Spleen (tissue), 7 donors: ENCODE data around the gene PTBP3.

ENCODE experiments used
- CTCF ChIP-seq, 11 experiments: fragments of 200-600 bp in 7 of 11; fragments of 450-650 bp in 4 of 11; sonication (generic) in 4 of 11; IDR thresholded peaks in 8 of 11; conservative IDR thresholded peaks in 3 of 11; 1 replicate in 7 of 11; 2 replicates in 4 of 11; pipeline versions ENCODE4 v1.4.0 to v1.8.0; 2016 to 2021; ENCODE audit warnings: antibody characterized with exemption in 11 of 11, inconsistent platforms in 4 of 11, mild to moderate bottlenecking in 1 of 11
- POLR2A ChIP-seq, 3 donors: fragments of 450-650 bp; IDR thresholded peaks; one replicate each; pipeline ENCODE4 v1.5.1; 2017; ENCODE audit warnings: antibody characterized with exemption in 3 of 3, mild to moderate bottlenecking in 1 of 3
- POLR2AphosphoS5 ChIP-seq, 3 donors: sonication (generic); formaldehyde crosslinking; IDR thresholded peaks; one replicate each; pipeline ENCODE4 v1.5.1; 2017; ENCODE audit warnings: antibody characterized with exemption in 3 of 3
- donor health status: DM: no; HTN: no; CAD: no; lungs with moderate emphysema.
- donor health status: DM: no; HTN: no; CAD: no.
- donor health status: DM: no; HTN: no; CAD: no.

- TF ChIP-seq POLR2A (IDR thresholded peaks at IDR 0.05) = no peak
- TF ChIP-seq CTCF (IDR thresholded peaks at IDR 0.05 in 8 of 11, conservative IDR thresholded peaks at IDR 0.05 in 3 of 11) = peak in 1 of 11 experiments; percentile 10
- TF ChIP-seq POLR2AphosphoS5 (IDR thresholded peaks at IDR 0.05) = peak in 1 of 3 donors; percentile 1
These were observed 46.8 kb upstream of the PTBP3 start, which contains the start of gene HSDL2 for GRCh38 chr9:112380102-112380824.
